Hepatic stellate cell (primary cell): Measurements from ENCODE around the gene IPMK.
A peak's percentile ranks its signal among the peaks of the same experiment; 100 is the strongest.

ENCODE experiments used
- DNase-seq: peaks from one replicate; pipeline ENCODE4 v3.0.0; 2011; ENCODE audit warnings: low spot score

IPMK gene

DNA sequence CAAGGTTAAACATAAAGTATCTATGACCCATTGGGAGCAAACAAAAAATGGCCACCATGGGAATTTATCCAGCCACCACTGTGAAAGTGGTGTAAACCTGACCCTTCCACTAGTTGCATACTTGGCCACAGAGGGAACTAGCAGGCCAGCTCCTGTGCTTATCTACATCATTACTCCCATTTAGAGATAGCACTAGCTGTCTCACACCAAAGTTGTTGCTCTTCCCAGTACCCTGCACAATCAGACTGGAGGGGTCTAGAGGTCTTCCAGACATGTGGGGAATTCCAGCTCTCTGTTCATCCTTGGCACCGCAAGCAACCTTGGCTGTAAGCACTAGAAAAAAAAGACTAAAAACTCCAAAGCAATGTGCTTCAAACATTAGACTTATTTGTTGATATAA lies 113.9 kb downstream of the IPMK start:
- no peak for DNase-seq

DNA sequence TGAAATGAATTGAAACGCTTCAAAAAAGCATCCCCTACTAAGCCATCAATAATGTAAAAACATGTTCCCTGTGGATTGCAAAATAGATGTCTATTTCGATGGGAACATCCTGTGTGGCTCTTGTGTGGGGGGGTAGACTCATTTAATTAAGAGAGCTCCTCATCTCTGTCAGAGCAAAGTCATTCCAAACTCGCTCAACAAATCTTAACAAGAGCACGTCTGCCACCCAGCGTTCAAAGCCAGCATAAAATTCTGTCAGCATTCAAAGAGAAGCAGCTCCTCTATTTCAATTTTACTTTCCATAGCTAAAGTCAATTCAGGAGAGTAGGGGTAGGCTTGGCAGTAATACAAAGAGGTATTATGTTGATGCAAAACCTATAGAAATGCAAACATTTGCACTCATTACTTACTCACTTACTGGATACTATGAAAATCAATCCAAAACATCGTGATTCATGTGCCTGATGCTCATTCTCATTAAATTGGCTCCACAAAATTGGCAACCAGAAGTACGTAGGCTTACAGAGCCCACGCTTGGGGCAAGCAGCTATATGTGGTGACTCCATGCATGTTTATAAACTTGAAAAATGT lies 114.9 kb downstream of the IPMK start:
- peak; percentile 5 for DNase-seq

DNA sequence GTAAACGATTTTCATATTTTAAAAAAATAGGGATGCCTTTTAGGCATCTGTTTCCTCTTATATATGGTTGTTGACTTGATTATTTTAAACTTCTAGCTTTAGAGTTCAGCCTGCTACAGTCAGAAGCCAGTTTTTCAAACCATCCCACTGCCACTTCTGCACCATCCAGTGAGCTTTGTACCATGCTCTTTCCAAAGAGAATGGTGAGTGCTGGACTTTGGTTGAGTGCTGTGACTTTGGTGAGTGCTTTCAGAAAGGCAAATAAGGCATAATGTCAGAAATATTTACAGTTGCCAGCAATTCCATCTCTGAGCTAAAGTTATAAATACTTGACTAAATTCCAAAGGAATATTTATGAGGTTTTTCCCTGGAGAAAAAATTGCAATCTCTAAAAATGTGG lies 117.4 kb downstream of the IPMK start:
- no peak for DNase-seq

DNA sequence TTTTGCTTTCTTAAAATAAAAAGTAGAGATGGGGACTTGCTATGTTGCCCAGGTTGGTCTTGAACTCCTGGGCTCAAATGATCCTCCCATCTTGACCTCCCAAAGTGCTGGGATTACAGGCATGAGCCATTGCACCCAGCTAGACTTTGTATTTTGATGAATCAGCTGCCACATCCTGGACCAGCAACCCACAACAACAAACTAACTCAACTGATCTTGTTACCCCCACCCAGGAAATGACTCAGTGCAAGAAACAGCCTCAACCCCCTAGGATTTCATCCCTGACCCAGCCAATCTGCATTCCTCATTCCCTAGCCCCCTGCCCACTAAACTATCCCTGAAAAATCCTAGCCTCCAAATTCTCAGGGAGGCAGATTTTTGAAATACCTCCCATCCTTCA lies 123.8 kb downstream of the IPMK start:
- DNase-seq = no peak
